Activated CD4-positive, CD25-positive, alpha-beta regulatory T cell treated with anti-CD3 and anti-CD28 coated beads, Interleukin-2, amount 50 U/mL, for 24 hours (primary cell): ENCODE data around the gene ART4.
A peak's percentile ranks its signal among the peaks of the same experiment; 100 is the strongest.

Source experiments
- ATAC-seq, 2 donors: fragments of 150-1000 bp; cut with Tn5 transposase; one replicate each; pipeline ENCODE4 v1.10.0; 2021; ENCODE audit warnings: mild to moderate bottlenecking in 1 of 2, moderate library complexity in 1 of 2

The ART4 gene, protein sequence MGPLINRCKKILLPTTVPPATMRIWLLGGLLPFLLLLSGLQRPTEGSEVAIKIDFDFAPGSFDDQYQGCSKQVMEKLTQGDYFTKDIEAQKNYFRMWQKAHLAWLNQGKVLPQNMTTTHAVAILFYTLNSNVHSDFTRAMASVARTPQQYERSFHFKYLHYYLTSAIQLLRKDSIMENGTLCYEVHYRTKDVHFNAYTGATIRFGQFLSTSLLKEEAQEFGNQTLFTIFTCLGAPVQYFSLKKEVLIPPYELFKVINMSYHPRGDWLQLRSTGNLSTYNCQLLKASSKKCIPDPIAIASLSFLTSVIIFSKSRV

GRCh38 chr12:14843425-14843887 lies at the start of gene ART4:
TSS of gene ART4 (minus strand) at chr12:14843526. CDS start at chr12:14843113, 413 bp downstream.
- no peak for ATAC-seq

- ATAC-seq: no peak
Observed at GRCh38 chr12:14892726-14893505, 49.6 kb upstream of the ART4 start.

GRCh38 chr12:14890701-14891100 lies 47.4 kb upstream of the ART4 start:
- ATAC-seq: no peak

GRCh38 chr12:14886271-14886670 lies 42.9 kb upstream of the ART4 start:
- no peak for ATAC-seq

DNA sequence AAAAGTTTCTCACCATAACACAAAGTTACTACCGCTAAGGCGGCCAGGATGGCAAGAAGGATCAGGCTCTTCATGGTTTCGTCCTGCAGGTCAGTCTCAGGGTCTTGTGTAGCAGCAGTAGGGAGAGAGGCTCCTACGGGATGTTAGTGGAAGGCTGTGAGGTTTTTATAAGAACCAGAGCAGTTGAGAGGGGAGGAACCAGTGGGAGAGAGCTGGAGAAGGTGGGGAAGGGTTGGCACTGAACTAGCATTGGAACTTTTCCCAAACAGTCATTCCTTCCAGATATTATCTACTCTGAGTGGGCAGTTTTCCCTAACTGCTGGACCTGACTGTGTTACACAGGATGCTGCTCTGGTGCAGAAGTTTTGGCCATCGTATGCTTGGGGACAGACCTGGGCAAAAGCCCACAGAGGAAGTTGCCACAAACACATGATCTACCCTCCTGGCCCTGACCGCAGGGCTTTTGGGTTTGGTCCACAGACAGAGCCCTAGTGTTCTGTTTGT lies 42.4 kb upstream of the ART4 start, which contains the start of gene MGP:
Gene MGP, minus strand, starts transcription at position 137 of the 504 bp plus-strand sequence. Its CDS starts 63 bp downstream, at position 74.
- no peak for ATAC-seq

DNA sequence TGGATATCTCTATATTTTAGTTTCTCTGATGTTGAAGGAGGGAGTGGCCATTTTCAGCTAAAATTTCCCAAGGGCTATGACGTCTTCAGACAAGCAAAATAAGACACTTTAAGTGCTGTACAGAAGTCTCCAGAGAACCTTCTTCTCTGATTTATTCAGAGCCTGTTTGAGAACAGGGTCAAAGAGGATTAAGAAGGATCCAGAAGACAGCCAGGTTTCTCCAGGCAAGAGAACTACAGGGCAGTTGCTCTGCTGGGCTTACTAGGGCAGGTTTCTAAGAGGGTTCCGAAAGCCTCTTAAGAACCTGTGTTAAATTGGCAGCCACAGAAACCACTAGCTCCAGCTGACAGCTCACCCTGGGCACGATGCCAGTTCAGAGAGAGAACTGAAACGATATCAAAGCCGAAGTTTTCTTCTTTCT lies 41.1 kb upstream of the ART4 start:
- peak; percentile 92 to 97 for ATAC-seq

- no peak for ATAC-seq
Observed at GRCh38 chr12:14883686-14884085, 40.4 kb upstream of the ART4 start.

- no peak for ATAC-seq
Observed at GRCh38 chr12:14880890-14881453, 37.6 kb upstream of the ART4 start.

DNA sequence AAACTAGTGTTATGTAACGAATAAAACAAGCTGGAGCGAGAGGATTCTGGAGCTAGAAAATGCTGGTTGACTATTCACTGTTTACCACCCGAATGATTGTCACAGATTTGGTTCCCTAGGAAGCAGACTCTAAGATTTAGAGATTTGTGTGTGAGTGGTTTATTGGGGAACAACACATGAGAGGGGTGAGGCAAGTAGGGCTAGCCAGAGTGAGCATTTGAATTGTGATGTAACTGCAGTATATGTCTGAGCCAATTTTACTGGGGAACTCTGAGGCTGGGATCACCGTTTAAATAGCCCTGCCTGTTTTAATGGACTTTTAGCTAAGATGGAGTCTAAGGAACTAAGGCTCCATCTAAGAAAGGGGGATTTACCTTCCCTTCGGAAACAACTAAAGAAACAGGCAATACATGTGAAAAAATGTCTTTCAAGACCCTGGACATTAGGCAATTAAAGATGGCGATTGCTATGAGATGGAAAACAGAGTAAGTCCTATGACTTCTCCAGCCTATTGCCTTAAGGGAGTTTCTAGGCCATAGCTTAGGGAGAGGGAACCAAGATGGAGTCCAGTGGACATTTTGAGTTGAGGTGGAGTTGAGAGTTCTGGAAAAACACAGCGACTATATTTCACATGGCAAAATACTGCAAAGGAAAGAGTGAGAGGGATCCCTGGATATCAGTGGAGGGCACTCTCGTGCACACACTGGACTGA lies 36.1 kb upstream of the ART4 start:
- ATAC-seq: no peak

DNA sequence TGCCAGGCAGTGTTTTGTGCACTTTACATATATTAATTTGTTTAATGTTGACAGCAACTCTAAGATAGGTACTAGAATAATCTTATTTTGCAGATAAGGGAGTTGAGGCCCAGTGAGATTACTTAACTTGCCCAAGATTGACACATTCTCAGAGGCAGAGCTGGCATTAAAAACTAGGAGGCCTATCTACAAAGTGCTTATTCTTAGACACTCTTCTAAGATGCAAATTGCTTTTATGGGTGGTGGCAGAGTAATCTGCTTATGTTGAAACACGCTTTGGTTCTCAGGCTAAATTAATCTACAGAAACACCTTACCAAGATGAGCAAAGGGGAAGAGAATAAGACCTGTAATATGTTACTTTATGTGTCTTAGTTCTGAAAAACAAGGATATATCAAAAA lies 35.2 kb upstream of the ART4 start:
- ATAC-seq: no peak

- no peak for ATAC-seq
Observed at GRCh38 chr12:14876833-14877232, 33.5 kb upstream of the ART4 start.

DNA sequence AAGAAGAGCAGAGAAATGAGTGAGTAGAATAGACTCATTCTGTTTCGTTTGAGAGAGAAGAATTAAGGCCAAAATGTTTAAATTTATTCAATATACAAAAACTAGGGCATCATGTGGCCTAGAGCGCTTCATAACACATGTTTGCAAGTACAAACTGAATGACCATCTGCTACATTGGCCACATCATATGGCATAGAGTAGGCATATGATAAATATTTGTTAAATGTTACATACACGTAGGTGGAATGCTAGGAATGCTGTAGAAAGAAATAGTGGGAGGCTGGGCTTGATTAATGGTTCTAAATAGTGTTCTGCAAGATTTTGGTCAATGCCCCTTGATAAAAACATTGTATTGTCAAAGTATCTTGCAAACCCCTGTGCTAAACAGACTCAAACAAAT lies 31.6 kb upstream of the ART4 start:
- ATAC-seq: no peak

DNA sequence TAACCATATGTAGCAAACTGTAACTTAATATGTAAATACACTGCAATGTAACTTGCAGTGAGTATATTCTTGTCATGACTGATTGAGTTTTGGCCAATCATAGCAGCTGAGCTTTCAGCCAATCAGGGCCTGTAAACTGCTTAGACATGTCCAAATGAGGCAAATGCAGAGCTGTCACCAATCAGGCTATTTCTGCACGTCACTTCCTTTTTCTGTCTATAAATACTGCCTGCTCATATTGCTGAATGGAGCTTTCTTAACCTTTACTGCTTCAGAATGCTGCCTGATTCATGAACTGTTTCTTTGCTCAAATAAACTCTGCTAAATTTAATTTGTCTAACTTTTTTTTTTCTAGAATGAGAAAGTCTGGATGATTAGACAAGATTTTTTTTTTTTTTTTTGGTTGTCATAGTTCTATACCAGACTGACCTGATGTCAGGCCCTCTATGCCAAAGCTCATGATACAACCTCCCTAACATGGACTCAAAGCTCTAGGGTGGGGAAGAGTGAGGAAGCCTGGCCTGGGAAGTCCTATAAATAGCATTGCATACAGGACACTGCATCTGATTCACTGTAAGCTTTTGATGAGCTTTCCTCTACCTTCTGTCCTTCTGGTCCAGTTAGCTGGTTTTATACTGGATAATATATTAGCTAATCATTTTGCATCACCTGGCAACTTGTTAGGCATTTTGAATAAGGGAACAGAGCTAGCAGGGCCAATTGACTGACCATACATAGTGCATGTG lies 30.3 kb upstream of the ART4 start:
- ATAC-seq: no peak

GRCh38 chr12:14871886-14872285 lies 28.6 kb upstream of the ART4 start:
- ATAC-seq: no peak

DNA sequence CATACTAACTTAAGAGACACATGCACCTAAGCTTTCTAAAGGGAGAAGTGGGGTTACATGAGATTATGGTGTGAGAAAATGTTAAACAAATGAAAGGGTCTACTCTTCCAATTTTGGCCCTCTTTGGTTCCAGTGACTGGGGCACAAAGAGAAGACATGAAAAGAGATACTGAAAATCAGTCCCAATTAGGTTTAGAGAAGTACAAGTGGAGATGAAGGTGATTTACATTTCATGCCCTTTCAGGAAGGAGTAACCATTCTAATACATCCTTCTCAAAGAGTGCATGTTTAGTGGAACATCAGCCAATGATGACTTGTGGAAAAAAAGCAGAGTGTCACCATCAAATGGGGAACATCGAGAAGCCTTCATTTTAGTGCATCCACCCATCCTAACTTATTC lies 27.9 kb upstream of the ART4 start:
- ATAC-seq: no peak

- no peak for ATAC-seq
Observed at GRCh38 chr12:14868916-14869506, 25.7 kb upstream of the ART4 start.

DNA sequence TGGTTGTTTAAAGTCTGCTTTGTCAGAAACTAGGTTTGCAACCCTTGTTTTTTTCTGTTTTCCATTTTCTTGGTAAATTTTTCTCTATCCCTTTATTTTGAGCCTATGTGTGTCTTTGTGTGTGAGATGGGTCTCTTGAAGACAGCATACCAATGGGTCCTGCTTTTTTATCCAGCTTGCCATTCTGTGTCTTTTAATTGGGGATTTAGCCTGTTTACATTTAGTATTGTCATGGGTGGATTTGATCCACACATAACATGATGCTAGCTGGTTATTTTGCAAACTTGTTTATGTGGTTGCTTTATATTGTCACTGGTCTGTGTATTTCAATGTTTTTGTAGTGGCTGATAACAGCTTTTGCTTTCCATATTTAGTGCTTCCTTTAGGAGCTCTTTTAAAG lies 17.2 kb upstream of the ART4 start:
- no peak for ATAC-seq

DNA sequence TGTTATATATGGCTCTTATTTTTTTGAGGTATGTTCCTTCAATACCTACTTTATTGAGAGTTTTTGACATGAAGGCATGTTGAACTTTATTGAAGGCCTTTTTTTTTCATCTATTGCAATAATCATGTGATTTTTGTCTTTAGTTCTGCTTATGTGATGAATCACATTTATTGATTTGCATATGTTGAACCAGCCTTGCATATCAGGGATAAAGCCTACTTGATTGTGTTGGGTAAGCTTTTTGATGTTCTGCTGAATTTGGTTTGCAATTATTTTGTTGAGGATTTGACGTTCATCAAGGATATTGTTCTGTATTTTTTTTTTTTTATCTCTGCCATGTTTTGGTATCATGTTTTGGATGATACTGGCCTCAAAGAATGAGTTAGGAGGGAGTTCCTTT lies 15.2 kb upstream of the ART4 start:
- ATAC-seq: no peak

GRCh38 chr12:14854586-14855183 lies 11.4 kb upstream of the ART4 start:
- no peak for ATAC-seq

- ATAC-seq: no peak
Observed at GRCh38 chr12:14853961-14854360, 10.6 kb upstream of the ART4 start.

GRCh38 chr12:14852880-14853279 lies 9.6 kb upstream of the ART4 start:
- ATAC-seq: no peak
